Transverse colon (tissue), 4 donors: ENCODE results near the gene PTPRG. TPM values are rescaled to one million over a fixed set of nuclear protein-coding genes. Genes with fewer than 3 reads are reported as not detected.

Source experiments
- DNase-seq: peaks from one replicate; pipeline ENCODE4 v3.0.0-alpha.2; 2019
- H3K27ac ChIP-seq, 4 donors: fragments of 200-600 bp; sonication (generic); 2 replicates each; pipeline ENCODE4 v1.5.1; 2016 to 2018; ENCODE audit warnings: inconsistent platforms in 4 of 4
- H3K27me3 ChIP-seq: fragments of 200-600 bp; sonication (generic); 2 replicates; pipeline ENCODE4 v1.5.1; 2017; ENCODE audit warnings: inconsistent platforms
- H3K36me3 ChIP-seq, 4 donors: fragments of 200-600 bp; sonication (generic); 2 replicates each; pipeline ENCODE4 v1.5.1; 2017 to 2019; ENCODE audit warnings: inconsistent platforms in 4 of 4
- H3K4me1 ChIP-seq, 4 donors: fragments of 200-600 bp; sonication (generic); 2 replicates each; pipeline ENCODE4 v1.5.1; 2017 to 2020; ENCODE audit warnings: inconsistent platforms in 4 of 4
- H3K4me3 ChIP-seq, 4 donors: fragments of 200-600 bp; sonication (generic); 1 replicate in 1 of 4; 2 replicates in 3 of 4; pipeline versions ENCODE4 v1.5.1 to v1.6.1; 2017 to 2019; ENCODE audit warnings: inconsistent platforms in 4 of 4
- H3K9me3 ChIP-seq, 2 donors: fragments of 200-600 bp; sonication (generic); 2 replicates each; pipeline ENCODE4 v1.5.1; 2017 to 2019; ENCODE audit warnings: inconsistent platforms in 2 of 2
- CTCF ChIP-seq, 5 experiments: fragments of 200-600 bp in 3 of 5; fragments of 450-650 bp in 2 of 5; sonication (generic) in 3 of 5; IDR thresholded peaks; 1 replicate in 2 of 5; 2 replicates in 3 of 5; pipeline ENCODE4 v1.5.1; 2016 to 2017; ENCODE audit warnings: antibody characterized with exemption in 5 of 5, inconsistent platforms in 3 of 5, mild to moderate bottlenecking in 2 of 5, moderate library complexity in 1 of 5
- EP300 ChIP-seq: sonication (generic); formaldehyde crosslinking; IDR thresholded peaks from one replicate; pipeline ENCODE4 v1.6.1; 2017; ENCODE audit warnings: antibody characterized with exemption, low read depth
- POLR2A ChIP-seq: fragments of 450-650 bp; IDR thresholded peaks from one replicate; pipeline ENCODE4 v1.6.1; 2016; ENCODE audit warnings: antibody characterized with exemption, mild to moderate bottlenecking, moderate library complexity
- POLR2AphosphoS5 ChIP-seq, 3 donors: sonication (generic); formaldehyde crosslinking; IDR thresholded peaks; one replicate each; pipeline ENCODE4 v1.6.1; 2016; ENCODE audit warnings: antibody characterized with exemption in 3 of 3
- WGBS, 2 donors: methylation state at CpG; one replicate each; pipeline ENCODE4 v1.1.5; 2018; ENCODE audit warnings: low coverage in 1 of 2; 5-methylcytosine and 5-hydroxymethylcytosine counted together
- in situ Hi-C, 4 donors: fragments of 200-750 bp; cut with MboI; loops; one replicate each; pipeline versions ENCODE4 v1.15.0 to v1.15.1; 2017; ENCODE audit warnings: low sequenced_read_pairs in 3 of 4, low pct_ligation_motif_present in 1 of 4, low pct_unique_long_range_greater_than_20kb in 1 of 4
- intact Hi-C: fragments of 100-400 bp; cut with DNase I; formaldehyde crosslinking; loops from one replicate; pipeline ENCODE4 v1.15.1; 2023; ENCODE audit warnings: low total_unique reads
- total RNA-seq, 4 donors: library from RNA; depleted of rRNA; stranded (reverse); fragments of >200 nt; gene quantifications; one replicate each; pipeline ENCODE4 v1.1.0, GENCODE V29; 2016

PTPRG gene
- total RNA-seq, 4 donors from 2014 or later, result 29.2 to 83.4 (median 41.6) TPM

- peaks cover 2 to 37% (median 10%) of the 10 kb centered on the region in 4 donors for H3K4me1 ChIP-seq
- no peaks in the 10 kb centered on the region for H3K27me3 ChIP-seq
- in situ Hi-C loops (no loop called here), intact Hi-C loops (no loop called here)
- no peak overlapping the region for H3K27ac ChIP-seq
- 84% methylated on average over 5 of the region's 5 CpGs; no CpG with 5 or more reads in 1 of the 2 donors for WGBS, 2 donors
- TF ChIP-seq EP300, result no peak
- TF ChIP-seq POLR2AphosphoS5 (IDR thresholded peaks at IDR 0.05), result no peak
- TF ChIP-seq CTCF (IDR thresholded peaks at IDR 0.05), result no peak
- TF ChIP-seq POLR2A, result no peak
- no peak for DNase-seq
- no peaks in the 10 kb centered on the region for H3K36me3 ChIP-seq
- no peak overlapping the region for H3K4me3 ChIP-seq
- no peaks in the 10 kb centered on the region for H3K9me3 ChIP-seq
Measured at GRCh38 chr3:61687663-61688306, 126.4 kb downstream of the PTPRG start.

GRCh38 chr3:61688307-61688984 is 127.1 kb downstream of the PTPRG start:
- no peak for DNase-seq
- no peak for TF ChIP-seq CTCF (IDR thresholded peaks at IDR 0.05)
- Histone ChIP-seq H3K9me3 (no peaks in the 10 kb centered on the region), H3K27ac (no peak overlapping the region), H3K4me3 (no peak overlapping the region), H3K27me3 (no peaks in the 10 kb centered on the region), H3K36me3 (no peaks in the 10 kb centered on the region), H3K4me1 (peaks cover 0 to 30% (median 10%) of the 10 kb centered on the region in 4 donors)
- 83% methylated on average over 13 of the region's 13 CpGs; no CpG with 5 or more reads in 1 of the 2 donors for WGBS, 2 donors
- in situ Hi-C loops (no loop called here), intact Hi-C loops (no loop called here)

GRCh38 chr3:61690016-61690415 is 128.6 kb downstream of the PTPRG start:
- WGBS, 2 donors, result 95 to 100% methylated on average over 4 to 5 of the region's 5 CpGs
- no peaks in the 10 kb centered on the region for H3K27me3 ChIP-seq
- no peak overlapping the region for H3K4me3 ChIP-seq
- no peaks in the 10 kb centered on the region for H3K36me3 ChIP-seq
- no peak for DNase-seq
- intact Hi-C loops, result no loop called here
- H3K4me1 ChIP-seq, result peaks cover 0 to 28% (median 10%) of the 10 kb centered on the region in 4 donors
- TF ChIP-seq CTCF (IDR thresholded peaks at IDR 0.05), result no peak
- no peak for TF ChIP-seq EP300
- TF ChIP-seq POLR2A, result no peak
- TF ChIP-seq POLR2AphosphoS5 (IDR thresholded peaks at IDR 0.05), result no peak
- in situ Hi-C loops, result no loop called here
- H3K9me3 ChIP-seq, result no peaks in the 10 kb centered on the region
- no peak overlapping the region for H3K27ac ChIP-seq

GRCh38 chr3:61691466-61691865 is 130.1 kb downstream of the PTPRG start:
- Histone ChIP-seq H3K9me3 (no peaks in the 10 kb centered on the region), H3K4me3 (no peak overlapping the region), H3K27me3 (no peaks in the 10 kb centered on the region), H3K4me1 (peaks cover 0 to 15% (median 5%) of the 10 kb centered on the region in 4 donors), H3K36me3 (no peaks in the 10 kb centered on the region), H3K27ac (no peak overlapping the region)
- in situ Hi-C loops, result no loop called here
- intact Hi-C loops, result no loop called here
- DNase-seq, result no peak
- TF ChIP-seq POLR2A, result no peak
- TF ChIP-seq POLR2AphosphoS5 (IDR thresholded peaks at IDR 0.05), result no peak
- no peak for TF ChIP-seq EP300
- no peak for TF ChIP-seq CTCF (IDR thresholded peaks at IDR 0.05)
- 75% methylated on average over 2 of the region's 2 CpGs for WGBS, 2 donors
